ACC112 (cell line): ENCODE results near the gene XAGE3.
"Not testable (repeated sequence)": the region's sequence is repeated elsewhere in the genome, so short reads cannot be mapped to it uniquely, and the experiment has no call there.

ENCODE experiments used
- H2AFZ ChIP-seq: fragments of 200-600 bp; sonication (generic); one replicate; pipeline ENCODE4 v1.6.0; 2017; ENCODE audit warnings: antibody characterized with exemption, low read length; ENCODE audit not compliant: unreplicated experiment
- H3K27ac ChIP-seq: fragments of 200-600 bp; sonication (generic); 2 replicates; pipeline ENCODE4 v1.5.1; 2014; ENCODE audit warnings: low read depth, mild to moderate bottlenecking, antibody characterized with exemption, low read length, moderate library complexity
- H3K27me3 ChIP-seq: fragments of 200-600 bp; sonication (generic); 2 replicates; pipeline ENCODE4 v1.6.1; 2014; ENCODE audit warnings: mild to moderate bottlenecking, antibody characterized with exemption, low read length, moderate library complexity, mixed read lengths; ENCODE audit not compliant: insufficient read depth
- H3K36me3 ChIP-seq: fragments of 200-600 bp; sonication (generic); 2 replicates; pipeline ENCODE4 v1.6.1; 2016; ENCODE audit warnings: mild to moderate bottlenecking, antibody characterized with exemption, low read length, moderate library complexity, mixed read lengths; ENCODE audit not compliant: insufficient read depth
- H3K4me1 ChIP-seq: fragments of 200-600 bp; sonication (generic); one replicate; pipeline ENCODE4 v1.6.1; 2016; ENCODE audit warnings: low read length, mixed read lengths; ENCODE audit not compliant: insufficient read depth, unreplicated experiment, control insufficient read depth
- H3K4me3 ChIP-seq: fragments of 200-600 bp; sonication (generic); 2 replicates; pipeline ENCODE4 v1.5.1; 2014; ENCODE audit warnings: mild to moderate bottlenecking, low read depth, low read length
- H3K79me2 ChIP-seq: fragments of 200-600 bp; sonication (generic); one replicate; pipeline ENCODE4 v1.6.0; 2016; ENCODE audit warnings: low read length; ENCODE audit not compliant: control insufficient read depth, unreplicated experiment, insufficient read depth

The XAGE3 gene

GRCh38 chrX:52888090-52888489 lies 20.2 kb upstream of the XAGE3 start:
- H3K27ac ChIP-seq, H3K79me2 ChIP-seq, H2AFZ ChIP-seq, H3K36me3 ChIP-seq, H3K4me3 ChIP-seq, H3K4me1 ChIP-seq, H3K27me3 ChIP-seq: not testable (repeated sequence)

- not testable (repeated sequence) for H3K36me3 ChIP-seq, H3K27ac ChIP-seq, H3K4me1 ChIP-seq, H3K79me2 ChIP-seq, H3K4me3 ChIP-seq, H3K27me3 ChIP-seq, H2AFZ ChIP-seq
Measured at GRCh38 chrX:52887459-52887858, 19.6 kb upstream of the XAGE3 start.

GRCh38 chrX:52876386-52876785 lies 8.5 kb upstream of the XAGE3 start:
- H3K4me3 ChIP-seq, H3K27ac ChIP-seq, H3K79me2 ChIP-seq, H3K36me3 ChIP-seq, H2AFZ ChIP-seq, H3K4me1 ChIP-seq, H3K27me3 ChIP-seq: not testable (repeated sequence)

GRCh38 chrX:52875436-52875835 lies 7.6 kb upstream of the XAGE3 start:
- not testable (repeated sequence) for H3K4me3 ChIP-seq, H3K36me3 ChIP-seq, H3K4me1 ChIP-seq, H3K27ac ChIP-seq, H3K27me3 ChIP-seq, H3K79me2 ChIP-seq, H2AFZ ChIP-seq

- H2AFZ ChIP-seq = no peak overlapping the region
- H3K79me2 ChIP-seq = no peaks in the 10 kb centered on the region
- H3K27ac ChIP-seq = no peak overlapping the region
- H3K36me3 ChIP-seq = no peaks in the 10 kb centered on the region
- H3K4me3 ChIP-seq = no peak overlapping the region
- H3K27me3 ChIP-seq = no peaks in the 10 kb centered on the region
- no peaks in the 10 kb centered on the region for H3K4me1 ChIP-seq
Measured at GRCh38 chrX:52874661-52875060, 6.8 kb upstream of the XAGE3 start.

- not testable (repeated sequence) for H3K79me2 ChIP-seq, H2AFZ ChIP-seq, H3K4me3 ChIP-seq, H3K36me3 ChIP-seq, H3K4me1 ChIP-seq, H3K27me3 ChIP-seq, H3K27ac ChIP-seq
Measured at GRCh38 chrX:52873825-52874224, 5.9 kb upstream of the XAGE3 start.

GRCh38 chrX:52870046-52870445 lies 2.2 kb upstream of the XAGE3 start:
- H2AFZ ChIP-seq = no peak overlapping the region
- H3K4me1 ChIP-seq = no peaks in the 10 kb centered on the region
- no peak overlapping the region for H3K4me3 ChIP-seq
- no peaks in the 10 kb centered on the region for H3K79me2 ChIP-seq
- no peaks in the 10 kb centered on the region for H3K36me3 ChIP-seq
- H3K27ac ChIP-seq = no peak overlapping the region
- H3K27me3 ChIP-seq = no peaks in the 10 kb centered on the region

GRCh38 chrX:52865343-52865998 lies 2.4 kb downstream of the XAGE3 start:
- no peak overlapping the region for H3K27ac ChIP-seq
- H3K4me3 ChIP-seq = no peak overlapping the region
- no peak overlapping the region for H2AFZ ChIP-seq
- H3K36me3 ChIP-seq = no peaks in the 10 kb centered on the region
- H3K79me2 ChIP-seq = no peaks in the 10 kb centered on the region
- H3K27me3 ChIP-seq = no peaks in the 10 kb centered on the region
- no peaks in the 10 kb centered on the region for H3K4me1 ChIP-seq

- not testable (repeated sequence) for H3K27me3 ChIP-seq, H3K4me1 ChIP-seq
Measured at GRCh38 chrX:52856991-52857525, 10.8 kb downstream of the XAGE3 start.

GRCh38 chrX:52852110-52852860 lies 15.6 kb downstream of the XAGE3 start:
- Histone ChIP-seq H3K27ac (peak overlapping the region; percentile 74), H3K4me1 (peaks cover 13% of the 10 kb centered on the region), H3K4me3 (peak overlapping the region; percentile 49; the same call in 1 of the 2 replicates), H3K36me3 (no peaks in the 10 kb centered on the region), H3K27me3 (no peaks in the 10 kb centered on the region), H2AFZ (no peak overlapping the region), H3K79me2 (no peaks in the 10 kb centered on the region)

More at GRCh38 chrX:52856991-52857525, 10.8 kb downstream of the XAGE3 start:
- not testable (repeated sequence) for H2AFZ ChIP-seq, H3K79me2 ChIP-seq, H3K27ac ChIP-seq, H3K36me3 ChIP-seq, H3K4me3 ChIP-seq

GRCh38 chrX:52843619-52844018 lies 24.3 kb downstream of the XAGE3 start:
- H3K27ac ChIP-seq, H2AFZ ChIP-seq, H3K27me3 ChIP-seq, H3K4me3 ChIP-seq, H3K79me2 ChIP-seq, H3K36me3 ChIP-seq, H3K4me1 ChIP-seq: not testable (repeated sequence)
